Thoracic aorta (tissue), 2 donors: Measurements from ENCODE around the gene POT1. TPM values are rescaled to one million over a fixed set of nuclear protein-coding genes. Genes with fewer than 3 reads are reported as not detected.

ENCODE experiments used
- ATAC-seq: fragments of 150-250 bp; one replicate; pipeline ENCODE4 v1.8.0; 2017; ENCODE audit warnings: low read depth; ENCODE audit not compliant: insufficient number of reproducible peaks, low FRiP score
- DNase-seq: peaks from one replicate; pipeline ENCODE4 v3.0.0-alpha.2; 2020; ENCODE audit warnings: low spot score
- H3K27ac ChIP-seq, 2 donors: fragments of 200-600 bp; sonication (generic); 1 replicate in 1 of 2; 2 replicates in 1 of 2; pipeline ENCODE4 v1.5.1; 2016; ENCODE audit warnings: mild to moderate bottlenecking in 2 of 2, moderate library complexity in 2 of 2
- H3K27me3 ChIP-seq: fragments of 200-600 bp; sonication (generic); replicated peaks from 2 replicates; pipeline ENCODE4 v1.6.0; 2016; ENCODE audit warnings: mild to moderate bottlenecking; ENCODE audit not compliant: insufficient read depth
- H3K36me3 ChIP-seq: fragments of 200-600 bp; sonication (generic); one replicate; pipeline ENCODE4 v1.5.1; 2016
- H3K4me1 ChIP-seq, 2 donors: fragments of 200-600 bp; sonication (generic); 1 replicate in 1 of 2; 2 replicates in 1 of 2; pipeline versions ENCODE4 v1.5.1 to v1.6.0; 2016; ENCODE audit warnings: low read depth in 2 of 2, mild to moderate bottlenecking in 1 of 2; ENCODE audit not compliant: control insufficient read depth in 1 of 2
- H3K4me3 ChIP-seq: fragments of 200-600 bp; sonication (generic); 2 replicates; pipeline ENCODE4 v1.5.1; 2016; ENCODE audit warnings: mild to moderate bottlenecking
- H3K9me3 ChIP-seq: fragments of 200-600 bp; sonication (generic); 2 replicates; pipeline ENCODE4 v1.5.1; 2016
- total RNA-seq, 2 donors: library from RNA; depleted of rRNA; stranded (reverse); fragments of >200 nt; gene quantifications; one replicate each; pipeline versions ENCODE4 v1.1.0 to v1.2.3, GENCODE V29; 2016
- TF ChIP-seq, protein P1 (sequence below): fragments of 200-600 bp; sonication (generic); IDR thresholded peaks from one replicate; pipeline ENCODE4 v1.5.1; 2019; ENCODE audit warnings: antibody characterized with exemption

Gene POT1
- total RNA-seq, 2 donors from 2014 or later: 18.9 to 23.4 TPM

DNA sequence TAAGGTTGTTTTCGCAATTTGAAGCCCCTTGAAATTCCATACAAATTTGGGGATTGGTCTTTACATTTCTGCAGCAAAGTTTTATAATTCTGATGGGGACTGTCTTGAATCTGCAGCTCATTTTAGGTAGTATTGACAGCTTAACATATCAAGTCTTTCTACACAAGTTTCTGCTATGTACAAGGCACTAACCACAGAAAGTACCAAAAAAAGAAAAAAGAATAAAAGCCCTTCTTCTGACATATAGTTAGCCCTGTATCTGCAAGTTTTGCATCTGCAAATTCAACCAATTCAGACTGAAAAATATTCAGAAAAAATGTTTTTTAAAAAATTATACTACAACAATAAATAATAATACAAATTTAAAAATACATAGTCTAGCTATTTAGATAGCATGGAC is 15.3 kb downstream of the POT1 start:
- H3K9me3 ChIP-seq: no peaks in the 10 kb centered on the region
- DNase-seq: no peak
- no peak for ATAC-seq
- TF ChIP-seq, protein P1, sequence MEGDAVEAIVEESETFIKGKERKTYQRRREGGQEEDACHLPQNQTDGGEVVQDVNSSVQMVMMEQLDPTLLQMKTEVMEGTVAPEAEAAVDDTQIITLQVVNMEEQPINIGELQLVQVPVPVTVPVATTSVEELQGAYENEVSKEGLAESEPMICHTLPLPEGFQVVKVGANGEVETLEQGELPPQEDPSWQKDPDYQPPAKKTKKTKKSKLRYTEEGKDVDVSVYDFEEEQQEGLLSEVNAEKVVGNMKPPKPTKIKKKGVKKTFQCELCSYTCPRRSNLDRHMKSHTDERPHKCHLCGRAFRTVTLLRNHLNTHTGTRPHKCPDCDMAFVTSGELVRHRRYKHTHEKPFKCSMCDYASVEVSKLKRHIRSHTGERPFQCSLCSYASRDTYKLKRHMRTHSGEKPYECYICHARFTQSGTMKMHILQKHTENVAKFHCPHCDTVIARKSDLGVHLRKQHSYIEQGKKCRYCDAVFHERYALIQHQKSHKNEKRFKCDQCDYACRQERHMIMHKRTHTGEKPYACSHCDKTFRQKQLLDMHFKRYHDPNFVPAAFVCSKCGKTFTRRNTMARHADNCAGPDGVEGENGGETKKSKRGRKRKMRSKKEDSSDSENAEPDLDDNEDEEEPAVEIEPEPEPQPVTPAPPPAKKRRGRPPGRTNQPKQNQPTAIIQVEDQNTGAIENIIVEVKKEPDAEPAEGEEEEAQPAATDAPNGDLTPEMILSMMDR: no peak
- H3K27me3 ChIP-seq: no peaks in the 10 kb centered on the region
- H3K36me3 ChIP-seq: no peaks in the 10 kb centered on the region
- H3K27ac ChIP-seq: no peak overlapping the region
- H3K4me1 ChIP-seq: peaks cover 0 to 3% of the 10 kb centered on the region in 2 donors
- H3K4me3 ChIP-seq: no peak overlapping the region

- Histone ChIP-seq H3K4me1 (peaks cover 0 to under 1% of the 10 kb centered on the region in 2 donors), H3K9me3 (no peaks in the 10 kb centered on the region), H3K27me3 (no peaks in the 10 kb centered on the region), H3K27ac (no peak overlapping the region), H3K36me3 (no peaks in the 10 kb centered on the region), H3K4me3 (no peak overlapping the region)
- DNase-seq (no peak), ATAC-seq (no peak)
- TF ChIP-seq, protein P1: no peak
Observed at GRCh38 chr7:124912972-124913371, 16.7 kb downstream of the POT1 start.

GRCh38 chr7:124909808-124910207 is 19.8 kb downstream of the POT1 start:
- DNase-seq (no peak), ATAC-seq (no peak)
- Histone ChIP-seq H3K27me3 (no peaks in the 10 kb centered on the region), H3K4me3 (no peak overlapping the region), H3K36me3 (no peaks in the 10 kb centered on the region), H3K27ac (no peak overlapping the region), H3K9me3 (no peaks in the 10 kb centered on the region), H3K4me1 (no peaks in the 10 kb centered on the region)
- TF ChIP-seq, protein P1: no peak

DNA sequence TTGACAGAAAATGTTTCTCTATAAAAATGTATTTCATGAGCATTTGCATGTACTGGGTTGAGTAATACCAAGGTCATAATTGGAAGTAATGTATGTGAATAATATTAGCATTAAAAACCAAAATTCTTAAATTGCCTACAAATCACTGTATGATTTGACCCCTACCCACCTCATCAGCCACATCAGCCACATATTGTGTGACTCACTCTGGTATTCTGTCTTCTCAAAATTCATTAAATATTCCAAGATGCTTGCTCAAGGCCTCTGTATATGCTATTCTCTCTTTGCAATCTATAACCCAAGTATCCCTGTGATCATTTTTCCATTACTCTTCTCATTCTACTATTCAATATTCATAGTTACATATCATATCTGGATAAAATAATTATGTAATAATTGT is 21.4 kb downstream of the POT1 start:
- H3K36me3 ChIP-seq: no peaks in the 10 kb centered on the region
- H3K27ac ChIP-seq: no peak overlapping the region
- DNase-seq (no peak), ATAC-seq (no peak)
- no peak overlapping the region for H3K4me3 ChIP-seq
- H3K27me3 ChIP-seq: no peaks in the 10 kb centered on the region
- no peaks in the 10 kb centered on the region for H3K9me3 ChIP-seq
- H3K4me1 ChIP-seq: no peaks in the 10 kb centered on the region
- TF ChIP-seq, protein P1: no peak

DNA sequence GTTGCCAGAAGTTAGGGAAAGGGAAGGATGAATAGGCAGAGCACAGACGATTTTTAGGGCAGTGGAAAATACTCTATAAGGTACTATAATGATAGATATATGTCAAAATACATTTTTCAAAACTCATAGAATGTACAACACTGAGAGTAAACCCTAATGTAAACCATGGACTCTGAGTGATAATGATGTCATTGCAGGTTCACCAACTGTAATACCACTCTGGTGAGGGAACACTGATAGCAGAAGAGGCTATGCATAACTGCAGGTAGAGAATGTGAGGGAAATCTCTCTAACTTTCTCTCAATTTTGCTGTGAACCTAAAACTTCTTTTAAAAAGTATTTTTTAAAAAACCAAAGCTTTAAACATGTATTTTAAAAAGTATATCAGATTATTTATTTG is 22.1 kb downstream of the POT1 start:
- no peak overlapping the region for H3K4me3 ChIP-seq
- ATAC-seq (no peak), DNase-seq (no peak)
- no peaks in the 10 kb centered on the region for H3K36me3 ChIP-seq
- no peaks in the 10 kb centered on the region for H3K9me3 ChIP-seq
- no peak overlapping the region for H3K27ac ChIP-seq
- no peaks in the 10 kb centered on the region for H3K27me3 ChIP-seq
- TF ChIP-seq, protein P1: no peak
- H3K4me1 ChIP-seq: no peaks in the 10 kb centered on the region
